ENCODE data around the gene PADI3.
A peak's percentile ranks its signal among the peaks of the same experiment; 100 is the strongest.
"Not testable (repeated sequence)": the region's sequence is repeated elsewhere in the genome, so short reads cannot be mapped to it uniquely, and the experiment has no call there.

Gene PADI3

GRCh38 chr1:17233675-17234320, 15.1 kb upstream of the PADI3 start:
- peak in 39 of 42 donors; percentile 6 to 82 (median 46) for DNase-seq
- intact Hi-C loops (cut with DNase I) = loop anchor here (5.0 kb wide), 1 partner anchor 161 kb away; no protein-coding TSS in a partner anchor

DNA sequence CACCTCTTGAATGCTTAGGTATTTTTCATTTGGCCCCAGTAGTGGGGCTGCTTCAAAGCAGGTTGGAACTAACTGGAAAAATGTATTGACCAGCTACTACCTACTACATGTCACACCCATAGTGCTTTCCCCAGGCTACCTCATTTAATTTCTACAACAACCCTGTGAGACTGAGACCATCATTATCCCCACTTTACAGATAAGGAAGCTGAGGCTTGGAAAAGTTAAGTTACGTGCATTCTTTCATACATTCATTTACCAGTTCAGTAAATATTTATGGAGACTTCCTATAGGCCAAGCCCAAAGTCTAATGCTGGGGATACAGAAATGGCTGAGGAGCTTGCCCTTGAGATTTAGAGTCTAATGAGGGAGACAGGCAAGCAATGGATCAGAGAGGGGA, 14.5 kb upstream of the PADI3 start:
- no peak for DNase-seq
- intact Hi-C loops (cut with DNase I) = loop anchor here (5.0 kb wide), 1 partner anchor 162 kb away; no protein-coding TSS in a partner anchor

- intact Hi-C loops (cut with DNase I) = loop anchor here (5.0 kb wide), 1 partner anchor 108 kb away; no protein-coding TSS in a partner anchor
- DNase-seq = no peak
Measured at GRCh38 chr1:17235135-17235885, 13.6 kb upstream of the PADI3 start.

DNA sequence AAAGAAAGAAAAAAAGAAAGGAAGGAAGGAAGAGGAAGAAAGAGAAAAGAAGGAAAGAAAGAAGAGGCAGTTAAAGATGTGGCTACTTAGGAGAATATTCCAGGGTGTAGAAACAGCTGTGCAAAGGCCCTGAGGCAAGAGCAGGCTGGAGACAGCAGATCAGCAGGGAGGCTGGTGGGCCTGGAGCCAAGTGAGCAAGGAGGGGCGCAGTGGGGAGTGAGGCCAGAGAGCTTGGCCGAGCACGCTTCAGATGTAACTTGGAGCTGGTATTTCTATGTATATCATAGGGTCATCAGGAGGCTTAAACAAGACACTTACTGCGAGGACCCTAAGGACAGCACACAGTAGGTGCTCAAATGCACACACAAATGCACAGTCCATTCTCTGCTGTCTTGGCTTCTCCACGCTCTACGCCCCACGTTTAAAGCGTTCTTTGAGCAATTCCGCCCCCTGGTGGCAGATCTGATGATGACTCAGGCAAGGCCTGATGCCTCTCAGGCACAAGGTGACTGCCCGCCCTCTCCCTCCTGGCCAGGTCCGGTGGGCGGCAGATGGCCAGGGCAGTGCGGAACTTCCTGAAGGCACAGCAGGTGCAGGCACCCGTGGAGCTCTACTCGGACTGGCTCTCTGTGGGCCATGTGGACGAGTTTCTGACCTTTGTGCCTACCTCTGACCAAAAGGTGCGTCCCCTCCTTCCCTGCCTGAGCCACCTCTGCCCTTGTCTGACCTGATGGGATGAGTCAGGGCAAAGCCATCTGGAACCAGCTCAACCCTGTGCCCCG, 11.9 kb upstream of the PADI3 start:
- intact Hi-C loops (cut with DNase I) = loop anchor here (5.0 kb wide), 1 partner anchor 110 kb away; no protein-coding TSS in a partner anchor
- DNase-seq = peak; percentile 66 to 97 (median 91)

- DNase-seq = no peak
- intact Hi-C loops (cut with DNase I) = loop anchor here (5.0 kb wide), 1 partner anchor 110 kb away; no protein-coding TSS in a partner anchor
Measured at GRCh38 chr1:17237561-17237903, 11.4 kb upstream of the PADI3 start.

- intact Hi-C loops (cut with DNase I) = loop anchor here (2.0 to 5.0 kb wide), 2 partner anchors 112 to 181 kb away; no protein-coding TSS in a partner anchor
- DNase-seq = peak in 41 of 42 donors; percentile 9 to 83 (median 49)
Measured at GRCh38 chr1:17239420-17239819, 9.5 kb upstream of the PADI3 start.

DNA sequence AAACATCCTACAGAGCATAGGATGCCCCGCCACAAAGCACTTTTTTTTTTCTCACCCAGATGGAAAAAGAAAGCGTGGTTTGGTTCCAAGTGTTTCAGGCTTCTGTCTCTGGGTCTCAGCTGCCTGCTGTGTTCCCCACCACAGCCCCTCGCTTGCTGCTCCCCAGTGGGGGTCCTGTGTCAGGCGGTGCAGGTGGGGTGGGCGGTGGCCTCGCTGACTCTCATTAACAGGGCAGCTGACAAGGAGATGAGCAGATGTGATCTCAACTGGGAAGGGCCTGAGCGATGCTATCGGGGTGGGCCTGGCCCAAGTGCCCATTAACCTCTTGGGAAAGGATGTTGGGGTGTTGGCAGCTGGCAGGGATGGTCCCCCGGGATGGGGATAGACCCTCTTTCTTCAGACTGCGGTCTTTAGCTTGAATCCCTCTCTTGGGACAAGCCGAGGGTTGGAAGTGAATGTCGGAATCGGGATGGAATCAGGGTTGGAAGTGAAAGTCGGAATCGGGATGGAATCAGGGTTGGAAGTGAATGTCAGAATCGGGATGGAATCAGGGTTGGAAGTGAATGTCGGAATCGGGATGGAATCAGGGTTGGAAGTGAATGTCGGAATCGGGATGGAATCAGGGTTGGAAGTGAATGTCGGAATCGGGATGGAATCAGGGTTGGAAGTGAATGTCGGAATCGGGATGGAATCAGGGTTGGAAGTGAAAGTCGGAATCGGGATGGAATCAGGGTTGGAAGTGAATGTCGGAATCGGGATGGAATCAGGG, 7.7 kb upstream of the PADI3 start:
- DNase-seq; intact Hi-C loops (cut with DNase I): not testable (repeated sequence)

DNA sequence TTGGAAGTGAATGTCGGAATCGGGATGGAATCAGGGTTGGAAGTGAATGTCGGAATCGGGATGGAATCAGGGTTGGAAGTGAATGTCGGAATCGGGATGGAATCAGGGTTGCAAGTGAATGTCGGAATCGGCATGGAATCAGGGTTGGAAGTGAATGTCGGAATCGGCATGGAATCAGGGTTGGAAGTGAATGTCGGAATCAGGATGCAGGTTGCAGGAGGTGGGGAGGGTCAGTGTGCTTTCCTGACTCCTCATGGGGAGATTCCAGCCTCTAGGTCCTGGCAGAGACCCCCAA, 7.2 kb upstream of the PADI3 start:
- DNase-seq; intact Hi-C loops (cut with DNase I): not testable (repeated sequence)

DNA sequence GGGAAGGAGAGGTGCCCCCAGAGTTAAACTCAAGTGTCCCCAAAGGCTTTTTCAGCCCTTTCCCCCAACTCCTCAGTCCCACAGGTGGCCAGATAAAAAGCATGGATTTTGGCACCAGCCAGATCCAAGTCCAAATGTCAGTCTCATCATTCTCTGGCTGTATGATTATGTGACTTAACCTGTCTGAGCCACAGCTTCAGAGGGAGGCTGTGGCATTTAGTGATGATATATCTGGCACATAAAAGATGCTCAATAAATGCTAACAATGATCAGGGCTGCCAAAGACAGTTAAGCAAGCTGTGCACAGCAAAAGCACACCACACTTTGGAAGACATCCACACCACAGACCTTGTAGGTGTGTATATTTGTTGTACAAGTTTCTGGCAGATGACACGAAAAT, 5.6 kb upstream of the PADI3 start:
- DNase-seq = no peak
- intact Hi-C loops (cut with DNase I) = no loop called here

DNA sequence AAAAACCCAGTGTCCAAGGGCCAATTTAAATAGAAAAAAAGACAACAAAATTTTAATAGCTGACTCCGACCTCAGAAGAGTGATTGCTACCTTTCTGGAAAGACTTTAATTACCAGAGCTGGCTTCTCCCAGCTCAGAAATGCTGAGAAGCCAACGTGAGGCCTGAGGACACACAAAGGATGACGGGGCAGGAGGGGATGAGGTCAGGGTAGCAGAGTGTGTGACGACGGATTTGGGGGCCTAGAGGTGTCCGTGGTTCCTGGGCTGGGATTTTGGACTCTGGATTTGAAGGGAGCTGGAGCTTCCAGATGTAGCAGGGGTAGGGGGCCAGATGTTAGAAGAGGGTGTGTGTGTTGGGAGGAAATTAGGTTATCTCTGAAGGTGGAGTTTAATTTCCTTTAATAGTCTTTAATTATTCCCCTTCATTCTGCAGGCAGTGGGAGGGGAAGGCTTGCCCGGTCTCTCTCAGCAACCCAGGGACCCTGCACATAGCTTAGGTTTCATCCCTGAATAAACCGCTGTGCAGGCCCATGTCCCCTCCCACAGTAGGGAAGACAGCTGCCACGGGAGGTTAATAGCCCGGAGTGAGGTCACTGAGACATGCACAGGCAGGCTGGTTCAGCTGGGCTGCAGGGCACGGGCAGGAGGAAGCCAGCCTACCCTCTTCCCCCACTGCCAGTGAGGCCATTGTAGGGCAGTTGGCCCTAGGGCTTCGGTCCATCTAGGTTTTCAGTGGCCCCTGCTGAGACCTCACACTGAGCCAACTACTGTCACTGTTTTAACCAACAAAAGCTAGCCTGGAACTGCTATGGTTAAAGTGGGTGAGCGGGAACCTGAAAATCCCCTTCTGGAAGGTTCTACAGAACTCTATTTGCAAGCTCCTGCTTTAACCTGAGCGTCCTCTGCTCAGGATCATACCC, 3.8 kb upstream of the PADI3 start:
- intact Hi-C loops (cut with DNase I) = no loop called here
- no peak for DNase-seq

DNA sequence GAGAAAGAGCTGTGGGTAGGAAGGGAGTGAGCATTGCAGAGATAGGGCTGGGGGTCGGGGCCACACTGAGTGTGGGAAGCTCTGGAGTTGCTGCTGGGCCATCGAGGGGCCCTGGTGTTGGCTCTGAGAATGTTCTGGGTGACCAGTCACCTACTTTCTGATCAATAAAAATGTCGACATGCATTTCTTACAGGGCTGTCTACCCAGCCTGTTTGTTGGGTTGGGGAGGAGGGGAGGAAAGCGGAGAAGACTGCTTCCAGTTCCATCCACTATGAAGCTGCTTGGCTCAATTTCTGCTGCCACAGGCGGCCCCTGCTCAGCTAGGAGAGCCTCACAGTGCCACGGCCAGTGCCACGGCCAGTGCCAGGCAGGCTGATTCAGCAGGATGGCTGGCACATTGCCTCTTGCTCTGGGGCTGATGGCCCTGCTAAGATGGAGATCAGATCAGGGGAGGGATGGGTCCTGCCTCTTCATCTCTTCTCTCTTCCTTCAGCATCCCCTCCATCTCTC, 3.0 kb upstream of the PADI3 start:
- DNase-seq = peak in 6 of 42 donors; percentile 9 to 50 (median 28)
- intact Hi-C loops (cut with DNase I) = no loop called here

DNA sequence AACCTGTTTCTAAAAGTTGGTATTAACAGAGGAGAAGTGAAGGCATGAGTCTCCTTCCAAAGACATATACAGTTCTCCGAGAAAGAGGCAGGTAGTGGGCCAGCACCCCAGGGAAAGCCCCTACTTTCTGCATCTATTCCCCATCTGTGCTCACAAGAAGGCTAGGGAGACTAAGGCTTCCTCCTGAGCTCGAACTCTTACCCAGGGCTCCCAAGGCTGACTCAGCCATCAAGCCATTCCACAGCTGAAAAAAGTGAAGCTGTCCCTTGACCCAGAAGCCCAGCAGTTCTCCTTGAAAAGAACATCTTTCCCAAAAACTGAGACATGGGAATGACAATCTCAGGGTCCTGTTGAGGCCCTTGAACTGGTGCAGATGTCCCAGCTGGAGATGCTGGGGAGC, 1.9 kb upstream of the PADI3 start:
- intact Hi-C loops (cut with DNase I) = no loop called here
- DNase-seq = no peak

- intact Hi-C loops (cut with DNase I) = no loop called here
Measured at GRCh38 chr1:17250601-17251000, 1.7 kb downstream of the PADI3 start.

DNA sequence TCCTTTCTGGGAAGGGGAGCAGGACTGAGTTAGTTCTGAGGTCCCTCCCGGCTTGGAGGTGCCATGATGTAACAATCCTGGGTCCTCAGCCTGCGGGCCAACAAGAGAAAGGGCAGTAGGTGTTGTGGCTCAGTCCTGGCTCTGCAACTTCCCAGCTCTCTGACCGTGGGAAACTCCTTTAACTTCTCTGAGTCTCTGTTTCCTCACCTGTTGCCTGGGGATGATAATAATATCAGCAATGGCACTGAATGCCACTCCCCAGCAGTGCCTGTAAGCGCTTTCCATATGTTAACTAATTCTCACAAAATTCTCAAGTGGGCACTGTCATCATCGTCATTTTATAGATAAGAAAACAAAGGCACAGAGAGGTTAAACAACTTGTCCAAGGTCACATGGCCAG, 2.3 kb downstream of the PADI3 start:
- intact Hi-C loops (cut with DNase I) = no loop called here
- no peak for DNase-seq

More at GRCh38 chr1:17250601-17251000, 1.7 kb downstream of the PADI3 start:
- DNase-seq = no peak

- no peak for DNase-seq
- intact Hi-C loops (cut with DNase I) = no loop called here
Measured at GRCh38 chr1:17251701-17252376, 2.9 kb downstream of the PADI3 start.

- intact Hi-C loops (cut with DNase I) = no loop called here
- no peak for DNase-seq
Measured at GRCh38 chr1:17255336-17255735, 6.4 kb downstream of the PADI3 start.

DNA sequence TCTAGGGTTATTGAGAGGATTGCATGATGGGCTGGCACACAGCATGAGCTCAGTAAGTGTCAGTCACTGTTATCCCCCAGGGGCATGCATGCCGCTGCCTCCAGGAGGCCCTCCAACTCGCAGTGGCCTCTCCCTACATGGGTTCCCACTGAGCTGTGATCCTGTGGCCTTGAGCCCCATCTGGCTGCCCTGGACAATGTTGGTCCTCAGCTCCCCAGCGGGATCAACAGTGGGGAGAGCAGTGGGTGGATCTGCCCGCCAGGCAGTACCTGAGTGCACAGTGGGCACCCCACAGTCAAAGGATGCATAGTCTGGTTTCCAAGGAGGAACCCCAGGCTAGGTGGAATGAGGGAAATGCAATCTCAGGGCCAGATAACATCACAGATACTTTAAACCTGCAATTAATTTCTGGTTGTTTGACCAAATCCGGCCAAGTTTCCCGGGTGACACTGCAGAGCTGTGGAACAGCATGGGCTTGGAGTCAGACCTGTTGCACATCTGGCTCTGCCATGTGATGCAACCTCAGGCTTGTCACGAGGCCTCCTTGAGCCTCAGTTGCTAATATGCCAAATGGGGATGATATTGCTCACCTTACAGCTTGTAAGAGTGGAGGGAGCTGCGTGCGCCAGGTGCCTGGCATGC, 9.3 kb downstream of the PADI3 start:
- DNase-seq = no peak
- intact Hi-C loops (cut with DNase I) = no loop called here
